Kidney glomerular epithelial cell (primary cell): ENCODE measurements around the gene HSD17B3.
"Not testable (repeated sequence)": the region's sequence is repeated elsewhere in the genome, so short reads cannot be mapped to it uniquely, and the experiment has no call there.

Source experiments
- DNase-seq: peaks from one replicate; lab custom pipeline; 2025; lab: John Stamatoyannopoulos, UW

Gene HSD17B3

DNA sequence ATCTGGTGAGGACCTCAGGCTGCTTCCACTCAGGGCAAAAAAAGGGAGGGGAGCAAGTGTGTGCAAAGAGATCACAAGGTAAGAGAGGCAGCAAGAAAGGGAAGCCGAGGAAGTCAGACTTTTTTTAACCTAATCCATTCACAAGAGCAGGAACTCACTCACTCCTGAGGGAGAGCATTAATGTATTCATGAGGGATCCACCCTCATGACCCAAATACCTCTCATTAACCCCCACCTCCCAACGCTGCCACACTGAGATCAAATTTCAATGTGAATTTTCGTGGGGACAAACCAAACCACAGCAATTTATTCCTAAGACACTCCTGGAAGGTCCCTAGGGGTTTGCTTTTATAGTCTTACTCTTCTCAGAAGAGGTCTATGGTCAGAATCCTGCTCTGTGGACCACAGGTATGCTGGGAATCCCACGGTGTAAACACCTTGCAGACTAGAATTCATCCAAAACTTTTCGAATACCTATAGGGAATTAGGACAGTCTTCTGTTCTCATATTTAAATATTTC is 108.7 kb downstream of the HSD17B3 start:
- DNase-seq: no peak

DNA sequence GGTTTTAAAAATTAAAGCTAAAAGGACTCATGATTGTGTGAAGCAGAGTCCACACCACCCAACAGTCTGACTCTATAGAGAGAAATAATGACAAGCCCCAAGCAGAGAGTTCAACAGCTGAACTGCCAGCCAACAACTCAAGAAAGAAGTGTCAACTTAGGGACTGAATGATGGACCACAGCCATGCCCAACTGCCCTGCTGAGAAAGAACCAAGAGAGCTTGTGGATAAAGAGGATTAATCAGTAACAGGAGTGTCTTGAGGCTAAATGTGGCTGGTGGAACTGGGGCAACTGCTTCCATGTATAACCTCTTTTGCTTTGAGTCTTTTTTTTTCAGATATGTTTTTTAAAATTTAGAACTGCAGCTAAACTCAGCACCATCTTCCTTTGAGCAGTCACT is 109.3 kb downstream of the HSD17B3 start:
- no peak for DNase-seq

DNA sequence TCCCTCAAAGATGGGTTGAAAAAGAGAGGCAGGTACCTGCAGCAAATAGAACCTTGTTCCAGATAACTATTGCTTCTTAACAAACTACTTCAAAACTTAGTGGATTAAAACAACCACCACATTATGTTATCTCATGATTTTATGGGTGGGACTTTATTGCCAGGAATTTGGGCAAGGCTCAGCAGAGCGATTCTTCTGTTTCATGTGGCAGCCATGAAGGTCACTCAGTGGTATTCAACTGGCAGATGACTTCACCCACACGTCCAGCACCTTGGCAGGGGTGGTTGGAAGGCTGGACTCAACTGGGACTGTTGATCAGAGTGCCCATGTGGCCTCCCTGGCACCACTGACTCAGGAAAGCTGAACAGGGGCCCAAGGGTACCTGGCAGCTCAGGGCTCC is 112.0 kb downstream of the HSD17B3 start:
- DNase-seq: no peak

DNA sequence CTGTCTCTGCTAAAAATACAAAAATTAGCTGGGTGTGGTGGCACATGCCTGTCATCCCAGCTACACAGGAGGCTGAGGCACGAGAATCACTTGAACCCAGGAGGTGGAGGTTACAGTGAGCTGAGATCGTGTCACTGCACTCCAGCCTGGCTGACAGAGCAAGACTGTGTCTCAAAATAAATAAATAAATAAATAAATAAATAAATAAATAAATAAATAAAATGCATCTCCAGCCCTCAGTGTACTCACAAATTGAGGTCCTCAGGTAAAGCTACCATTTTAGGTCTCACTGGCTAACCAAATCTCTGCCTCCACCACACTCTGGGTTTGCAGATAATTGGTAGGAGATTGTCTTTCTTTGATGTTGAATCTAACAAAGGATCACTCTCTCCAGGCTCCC is 112.4 kb downstream of the HSD17B3 start:
- not testable (repeated sequence) for DNase-seq

DNA sequence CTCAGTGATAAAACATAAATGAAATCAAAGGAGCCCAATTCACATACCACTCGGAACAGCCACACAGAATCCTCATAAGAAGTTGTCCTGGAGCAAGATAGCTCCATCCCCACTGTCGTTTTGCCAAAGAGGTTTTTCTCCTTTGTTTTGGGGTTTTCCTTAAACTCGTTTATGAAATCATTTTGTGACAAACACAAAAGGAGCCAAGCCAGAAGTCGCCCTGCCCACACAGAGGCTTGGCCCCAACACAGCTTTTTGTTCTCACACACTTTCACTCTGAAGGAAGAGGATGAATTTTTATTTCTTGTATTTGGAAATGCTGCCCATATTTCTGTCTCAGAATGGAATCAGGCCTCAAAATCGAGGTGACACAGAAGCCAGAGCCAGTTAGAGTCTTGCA is 113.4 kb downstream of the HSD17B3 start:
- DNase-seq: no peak

DNA sequence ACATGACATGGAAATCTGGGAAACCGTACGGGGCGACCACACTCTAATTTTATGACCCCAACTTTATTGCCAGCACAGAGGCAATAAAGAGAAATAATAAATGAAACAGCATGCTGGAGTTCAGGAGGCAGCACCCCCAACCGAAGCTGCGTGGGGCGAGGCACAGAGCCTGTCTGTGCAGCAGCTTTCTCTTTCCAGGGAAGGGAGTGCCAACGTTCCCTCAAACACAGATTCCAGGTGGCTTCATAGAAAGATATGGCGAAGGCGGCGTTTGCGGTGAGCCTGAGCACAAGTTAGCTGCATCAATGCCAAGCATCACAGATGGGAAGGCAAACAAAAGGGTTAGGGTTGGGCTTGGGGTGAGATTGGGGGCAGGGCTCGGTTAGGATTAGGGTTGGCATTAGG is 114.8 kb downstream of the HSD17B3 start:
- no peak for DNase-seq

DNA sequence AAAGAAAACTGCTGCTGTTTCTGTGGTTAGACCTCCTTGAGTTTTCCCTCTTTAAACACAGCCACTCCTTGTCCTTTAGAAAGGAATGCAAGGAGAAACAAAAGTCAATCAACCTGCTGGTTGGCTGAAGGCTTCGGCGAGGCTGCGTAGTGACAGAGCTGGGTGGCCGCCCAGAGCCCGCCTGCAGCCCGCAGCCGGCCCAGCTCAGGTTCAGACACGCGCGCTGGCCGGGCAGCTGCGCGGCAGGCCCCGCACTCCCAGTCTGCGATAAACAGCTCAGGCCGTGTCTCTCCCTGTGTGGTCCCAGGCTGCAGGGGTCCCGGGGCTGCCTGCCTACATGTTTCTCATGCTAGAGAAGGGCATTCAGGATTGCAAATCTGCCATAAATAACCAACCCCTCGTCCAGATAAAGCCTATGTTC is 115.4 kb downstream of the HSD17B3 start:
- DNase-seq: no peak

DNA sequence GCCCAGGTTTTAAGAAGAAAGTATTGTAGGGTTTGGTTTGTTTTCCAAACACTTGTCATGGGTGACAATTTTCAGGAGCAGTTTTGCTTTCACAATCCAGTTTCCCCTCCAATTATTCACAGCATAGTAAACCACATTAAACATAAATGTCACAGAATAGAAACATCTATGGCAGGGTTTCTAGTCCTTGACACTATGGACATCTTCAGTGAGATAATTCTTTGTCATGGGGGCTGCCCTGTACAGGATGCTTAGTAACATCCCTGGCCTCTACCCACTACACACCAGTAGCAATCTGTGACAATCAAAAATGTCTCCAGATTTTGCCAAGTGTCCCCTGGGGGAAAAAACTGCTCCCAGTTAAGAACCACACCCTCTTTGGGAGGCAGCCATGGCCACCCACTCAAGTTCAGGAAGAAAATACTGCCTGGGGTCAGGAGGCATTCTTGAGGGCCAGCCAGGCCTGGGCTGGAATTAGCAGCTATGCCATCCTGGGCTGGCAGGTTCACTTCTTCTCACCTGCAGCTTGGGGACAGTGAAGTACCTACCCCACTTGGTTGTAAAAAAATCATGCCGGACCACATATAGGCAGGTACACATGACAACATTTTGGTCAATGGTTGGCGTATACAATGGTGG is 116.3 kb downstream of the HSD17B3 start:
- no peak for DNase-seq
